Posterior vena cava (tissue), 2 donors: ENCODE measurements around the gene RPP14. TPM values are rescaled to one million over a fixed set of nuclear protein-coding genes. Genes with fewer than 3 reads are reported as not detected.

Experiments
- DNase-seq: peaks from one replicate; pipeline ENCODE4 v3.0.0-alpha.2; 2020; ENCODE audit warnings: low spot score
- intact Hi-C, 2 donors: fragments of 100-400 bp; cut with DNase I; formaldehyde crosslinking; loops; one replicate each; pipeline versions ENCODE4 v1.14.1 to v1.14.2; 2022 to 2023
- total RNA-seq, 2 donors: library from RNA; stranded (reverse); fragmentation: NEBNext Ultra II Directional; extraction: Animal tissue kit (Norgen Biotek cat#: 25700); gene quantifications; one replicate each; pipeline ENCODE4 v1.2.1, GENCODE V29; 2021
- donor health status: DM: yes; HTN: yes; CAD: no.
- donor health status: DM: yes; HTN: yes; CAD: no.

Gene RPP14
- total RNA-seq, 2 donors from 2014 or later, result 10.8 to 11.6 TPM

GRCh38 chr3:58347984-58348383, 41.9 kb downstream of the RPP14 start:
- intact Hi-C loops, result no loop called here
- DNase-seq, result no peak

- intact Hi-C loops, result no loop called here
- DNase-seq, result no peak
These were observed 44.0 kb downstream of the RPP14 start for GRCh38 chr3:58349792-58350626.

- intact Hi-C loops, result no loop called here
- DNase-seq, result no peak
These were observed 44.6 kb downstream of the RPP14 start for GRCh38 chr3:58350627-58351013.

DNA sequence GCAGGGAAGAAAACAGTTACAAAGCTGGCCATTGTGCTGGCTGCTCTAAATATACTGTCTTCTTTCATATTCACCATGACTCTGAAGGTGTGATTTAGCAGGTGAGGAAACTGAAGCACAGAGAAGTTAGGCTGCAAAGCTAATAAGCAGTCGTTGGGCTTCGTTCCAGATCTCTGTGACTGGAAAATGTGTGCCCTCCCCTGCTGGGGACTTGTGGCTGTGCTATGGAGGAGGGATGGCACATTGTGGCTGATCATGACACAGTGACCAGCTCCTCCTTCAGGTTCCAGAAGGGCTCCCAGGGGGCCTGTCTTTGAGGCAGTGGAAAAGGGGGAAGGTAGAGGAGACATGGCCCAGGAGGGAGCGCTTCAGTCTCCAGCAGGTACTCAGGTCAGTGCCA, 45.9 kb downstream of the RPP14 start:
- intact Hi-C loops, result no loop called here
- no peak for DNase-seq

DNA sequence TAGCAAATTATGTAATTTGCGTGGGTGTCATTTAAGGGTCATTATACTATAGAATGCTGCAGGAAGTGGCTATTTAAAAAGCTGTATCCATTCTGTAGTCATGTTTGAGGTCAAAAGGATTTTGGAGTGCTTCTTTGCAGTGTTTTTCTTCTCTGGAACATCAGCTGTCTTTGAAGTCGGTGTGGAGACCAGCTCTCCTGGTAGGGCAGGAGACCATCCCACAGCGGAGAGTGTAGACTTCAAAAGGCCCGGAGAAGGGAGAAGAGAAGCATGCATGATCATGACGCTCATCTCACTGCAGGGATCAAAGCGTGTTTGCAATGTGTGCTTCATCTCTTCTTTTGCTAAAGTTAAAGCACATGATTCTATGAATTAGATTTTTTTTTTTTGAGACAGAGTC, 46.6 kb downstream of the RPP14 start:
- DNase-seq, result no peak
- intact Hi-C loops, result no loop called here

GRCh38 chr3:58353722-58354553, 47.9 kb downstream of the RPP14 start:
- intact Hi-C loops, result no loop called here
- DNase-seq, result no peak

- DNase-seq, result no peak
- intact Hi-C loops, result no loop called here
These were observed 49.1 kb downstream of the RPP14 start for GRCh38 chr3:58355179-58355578.

GRCh38 chr3:58356054-58356453, 50.0 kb downstream of the RPP14 start:
- intact Hi-C loops, result no loop called here
- DNase-seq, result no peak

GRCh38 chr3:58357402-58357801, 51.4 kb downstream of the RPP14 start:
- no peak for DNase-seq
- intact Hi-C loops, result no loop called here

DNA sequence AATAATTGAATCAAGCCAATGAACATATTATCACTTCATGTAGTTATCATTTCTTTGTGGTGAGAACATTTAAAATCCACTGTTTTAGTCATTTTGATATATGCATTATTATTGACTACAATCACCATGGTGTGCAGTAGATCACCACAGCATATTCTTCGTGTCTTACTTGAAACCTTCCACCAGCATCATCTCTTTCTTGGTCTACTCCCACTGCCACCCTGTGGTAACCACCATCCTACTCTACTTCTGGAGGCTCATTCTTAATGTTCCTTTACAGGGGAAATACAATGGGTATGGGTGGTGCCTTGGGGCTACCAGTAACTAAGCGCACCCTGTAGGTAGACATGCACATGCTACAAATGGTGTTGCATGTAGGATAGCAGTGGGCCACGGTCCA, 52.0 kb downstream of the RPP14 start:
- intact Hi-C loops, result no loop called here
- no peak for DNase-seq

- DNase-seq, result no peak
- intact Hi-C loops, result no loop called here
These were observed 52.8 kb downstream of the RPP14 start for GRCh38 chr3:58358808-58359207.

DNA sequence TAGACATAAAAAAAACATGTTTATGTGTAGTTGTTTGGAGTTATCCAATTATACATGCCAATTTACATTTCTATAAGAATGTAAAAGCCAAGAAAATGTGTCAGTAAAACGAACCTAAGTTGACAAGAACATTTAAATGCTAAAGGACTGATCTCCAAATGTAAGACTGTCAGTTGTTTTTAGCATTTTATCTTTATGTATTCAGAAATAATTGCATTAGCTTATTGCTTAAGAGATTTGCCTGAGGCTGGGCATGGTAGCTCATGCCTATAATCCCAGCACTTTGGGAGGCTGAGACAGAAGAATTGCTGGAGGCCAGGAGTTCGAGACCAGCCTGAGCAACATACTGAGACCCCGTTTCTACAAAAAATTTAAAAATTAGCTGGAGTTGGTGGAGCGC, 53.6 kb downstream of the RPP14 start:
- DNase-seq, result no peak

DNA sequence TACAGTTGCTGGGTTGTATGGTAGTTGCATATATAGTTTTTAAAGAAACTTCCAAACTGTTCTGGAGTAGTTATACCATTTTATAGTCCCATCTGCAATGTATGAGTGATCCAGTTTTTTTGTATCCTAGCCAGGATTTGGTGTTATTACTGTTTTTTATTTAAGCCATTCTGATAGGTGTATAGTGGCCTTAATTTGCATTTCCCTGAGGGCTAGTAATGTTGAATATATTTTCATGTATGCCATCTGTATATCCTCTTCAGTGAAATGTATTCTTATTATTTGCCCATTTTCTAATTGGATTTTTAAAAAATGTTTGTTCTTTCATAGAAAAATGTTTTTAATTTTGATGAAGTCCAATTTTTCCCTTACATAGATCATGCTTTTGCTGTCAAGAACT, 55.8 kb downstream of the RPP14 start:
- intact Hi-C loops, result no loop called here
- no peak for DNase-seq

More for the DNA sequence above, 53.6 kb downstream of the RPP14 start:
- intact Hi-C loops, result no loop called here

- intact Hi-C loops, result no loop called here
- no peak for DNase-seq
These were observed 60.7 kb downstream of the RPP14 start for GRCh38 chr3:58366699-58367098.

DNA sequence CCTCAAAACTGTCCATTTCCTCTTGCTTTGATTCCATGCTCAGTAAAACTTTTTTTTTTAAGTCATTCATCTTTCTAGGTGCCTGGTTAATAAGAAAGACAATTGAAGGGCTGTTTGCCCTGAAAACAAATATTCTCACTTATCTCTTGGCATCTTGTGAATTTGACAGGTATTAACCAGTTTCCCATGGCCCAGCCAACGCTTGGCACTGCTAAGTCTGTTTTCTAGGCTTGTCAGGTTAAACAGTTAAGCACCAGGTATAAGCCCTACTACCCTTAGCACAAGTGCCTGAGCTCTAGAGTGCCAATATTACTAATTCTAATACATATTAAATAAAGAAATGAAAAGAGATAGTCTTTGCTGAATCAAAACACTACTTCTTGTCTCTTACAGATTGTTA, 63.0 kb downstream of the RPP14 start:
- DNase-seq, result no peak
- intact Hi-C loops, result no loop called here

Other genes with a start within 250 kb of the RPP14 start
- gene DNASE1L3, start 95.3 kb upstream of the RPP14 start, total RNA-seq, result 1 to 10 TPM; 7.5 to 9.3 TPM
- 1 to 10 TPM; 6.6 to 7.6 TPM for gene ABHD6, start 68.5 kb upstream of the RPP14 start, total RNA-seq
- gene HTD2, start 275 bp downstream of the RPP14 start, total RNA-seq, result 1 to 10 TPM; 5.9 to 7.7 TPM
- gene PXK, start 26.6 kb downstream of the RPP14 start, total RNA-seq, result 10 to 100 TPM; 22.5 to 24.8 TPM
- 10 to 100 TPM; 60.4 to 68.7 TPM for gene PDHB, start 127.6 kb downstream of the RPP14 start, total RNA-seq
- gene KCTD6, start 185.9 kb downstream of the RPP14 start, total RNA-seq, result 10 to 100 TPM in 1 of 2 donors, 1 to 10 TPM in 1; 7.5 to 10.6 TPM
- 10 to 100 TPM; 11.9 to 20.6 TPM for gene ACOX2, start 230.9 kb downstream of the RPP14 start, total RNA-seq